NB4 (cell line): ENCODE results near the gene TRIO.

Experiments used
- CTCF ChIP-seq: IDR thresholded peaks from one replicate; pipeline ENCODE4 v1.5.1; 2012; ENCODE audit warnings: low read depth, low read length
- MYC ChIP-seq: IDR thresholded peaks from 2 replicates; pipeline ENCODE4 v1.6.1; 2011; ENCODE audit warnings: low read depth, low read length

GRCh38 chr5:14328144-14328543 is 185.0 kb downstream of the TRIO start:
- TF ChIP-seq CTCF (no peak), MYC (no peak)
